Peyer's patch (tissue), 4 donors: Measurements from ENCODE around the gene RNASE2.

Source experiments
- POLR2A ChIP-seq, 2 donors: fragments of 450-650 bp; IDR thresholded peaks; one replicate each; pipeline ENCODE4 v1.5.1; 2017; ENCODE audit warnings: antibody characterized with exemption in 2 of 2, mild to moderate bottlenecking in 2 of 2, moderate library complexity in 2 of 2
- TF ChIP-seq, protein P1 (sequence below), 6 experiments: fragments of 450-650 bp in 4 of 6; fragments of 200-600 bp in 2 of 6; sonication (generic) in 1 of 6; IDR thresholded peaks; one replicate each; pipeline ENCODE4 v1.5.1; 2017 to 2019; ENCODE audit warnings: antibody characterized with exemption in 6 of 6, mild to moderate bottlenecking in 3 of 6, moderate library complexity in 1 of 6

DNA sequence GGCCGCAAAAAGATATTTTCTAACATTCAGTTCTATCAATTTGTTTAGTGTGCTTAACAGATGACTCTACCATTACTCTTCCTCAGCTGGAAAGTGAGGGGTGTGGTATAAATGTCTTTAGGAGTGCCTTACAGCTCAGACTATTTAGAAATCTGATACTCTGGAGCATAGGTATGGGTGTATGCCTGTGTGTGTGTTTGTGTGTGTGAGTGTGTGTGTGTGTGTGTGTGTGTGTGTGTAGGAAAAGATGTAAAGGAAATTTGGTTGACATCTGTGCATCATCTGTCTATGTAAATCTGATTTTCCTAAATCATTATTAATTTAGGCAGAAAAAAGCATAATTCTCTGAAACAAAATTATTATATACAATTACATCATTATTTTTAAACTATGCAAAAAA is 48.1 kb upstream of the RNASE2 start:
- TF ChIP-seq, protein P1, sequence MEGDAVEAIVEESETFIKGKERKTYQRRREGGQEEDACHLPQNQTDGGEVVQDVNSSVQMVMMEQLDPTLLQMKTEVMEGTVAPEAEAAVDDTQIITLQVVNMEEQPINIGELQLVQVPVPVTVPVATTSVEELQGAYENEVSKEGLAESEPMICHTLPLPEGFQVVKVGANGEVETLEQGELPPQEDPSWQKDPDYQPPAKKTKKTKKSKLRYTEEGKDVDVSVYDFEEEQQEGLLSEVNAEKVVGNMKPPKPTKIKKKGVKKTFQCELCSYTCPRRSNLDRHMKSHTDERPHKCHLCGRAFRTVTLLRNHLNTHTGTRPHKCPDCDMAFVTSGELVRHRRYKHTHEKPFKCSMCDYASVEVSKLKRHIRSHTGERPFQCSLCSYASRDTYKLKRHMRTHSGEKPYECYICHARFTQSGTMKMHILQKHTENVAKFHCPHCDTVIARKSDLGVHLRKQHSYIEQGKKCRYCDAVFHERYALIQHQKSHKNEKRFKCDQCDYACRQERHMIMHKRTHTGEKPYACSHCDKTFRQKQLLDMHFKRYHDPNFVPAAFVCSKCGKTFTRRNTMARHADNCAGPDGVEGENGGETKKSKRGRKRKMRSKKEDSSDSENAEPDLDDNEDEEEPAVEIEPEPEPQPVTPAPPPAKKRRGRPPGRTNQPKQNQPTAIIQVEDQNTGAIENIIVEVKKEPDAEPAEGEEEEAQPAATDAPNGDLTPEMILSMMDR (IDR thresholded peaks at IDR 0.05) = no peak
- TF ChIP-seq POLR2A (IDR thresholded peaks at IDR 0.05) = no peak
